Measurements from ENCODE around the gene ADGRG1.

DNA sequence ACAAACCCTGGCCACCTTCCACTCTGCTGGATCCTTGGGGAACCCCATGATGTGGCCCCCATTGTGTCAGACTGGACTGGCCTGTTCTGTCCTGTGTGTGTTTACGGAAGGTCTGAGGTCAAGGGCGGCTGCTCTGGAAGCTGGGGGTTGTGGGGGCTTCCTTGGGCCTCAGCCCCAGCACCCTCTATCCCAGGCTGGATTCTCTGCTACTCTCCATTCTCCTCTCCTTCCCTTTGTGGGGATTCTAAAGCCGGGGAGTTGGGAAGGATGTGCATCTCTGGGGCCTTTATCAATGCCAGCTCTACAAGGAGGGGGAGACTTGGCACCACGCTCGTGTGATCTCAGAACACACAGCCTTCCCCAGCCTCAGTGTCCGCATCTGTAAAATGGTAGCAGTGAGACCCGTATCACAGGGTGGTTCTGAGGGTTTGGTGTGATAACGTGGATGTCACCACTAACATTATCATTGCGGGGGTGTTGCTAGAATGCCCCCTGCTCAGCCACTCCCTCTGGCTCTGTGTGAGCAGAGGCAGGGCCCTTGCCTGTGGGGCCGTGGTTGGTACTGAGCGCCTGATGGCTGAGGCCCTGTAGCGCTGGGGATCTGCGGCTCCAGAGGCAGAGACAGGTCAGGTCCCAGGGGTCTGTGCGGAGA lies 18.1 kb downstream of the ADGRG1 start:
- TF ChIP-seq, protein P1, sequence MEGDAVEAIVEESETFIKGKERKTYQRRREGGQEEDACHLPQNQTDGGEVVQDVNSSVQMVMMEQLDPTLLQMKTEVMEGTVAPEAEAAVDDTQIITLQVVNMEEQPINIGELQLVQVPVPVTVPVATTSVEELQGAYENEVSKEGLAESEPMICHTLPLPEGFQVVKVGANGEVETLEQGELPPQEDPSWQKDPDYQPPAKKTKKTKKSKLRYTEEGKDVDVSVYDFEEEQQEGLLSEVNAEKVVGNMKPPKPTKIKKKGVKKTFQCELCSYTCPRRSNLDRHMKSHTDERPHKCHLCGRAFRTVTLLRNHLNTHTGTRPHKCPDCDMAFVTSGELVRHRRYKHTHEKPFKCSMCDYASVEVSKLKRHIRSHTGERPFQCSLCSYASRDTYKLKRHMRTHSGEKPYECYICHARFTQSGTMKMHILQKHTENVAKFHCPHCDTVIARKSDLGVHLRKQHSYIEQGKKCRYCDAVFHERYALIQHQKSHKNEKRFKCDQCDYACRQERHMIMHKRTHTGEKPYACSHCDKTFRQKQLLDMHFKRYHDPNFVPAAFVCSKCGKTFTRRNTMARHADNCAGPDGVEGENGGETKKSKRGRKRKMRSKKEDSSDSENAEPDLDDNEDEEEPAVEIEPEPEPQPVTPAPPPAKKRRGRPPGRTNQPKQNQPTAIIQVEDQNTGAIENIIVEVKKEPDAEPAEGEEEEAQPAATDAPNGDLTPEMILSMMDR (IDR thresholded peaks at IDR 0.05) = no peak
- TF ChIP-seq POLR2A (IDR thresholded peaks at IDR 0.05) = no peak

All from uterus (tissue), 2 donors.